ENCODE data around the gene RUFY4.
"Not testable (repeated sequence)": the region's sequence is repeated elsewhere in the genome, so short reads cannot be mapped to it uniquely, and the experiment has no call there.

The RUFY4 gene

GRCh38 chr2:218086478-218086877 is 17.4 kb downstream of the RUFY4 start:
- DNase-seq (ENCODE audit: low read depth in 2 of 2), result no peak

DNA sequence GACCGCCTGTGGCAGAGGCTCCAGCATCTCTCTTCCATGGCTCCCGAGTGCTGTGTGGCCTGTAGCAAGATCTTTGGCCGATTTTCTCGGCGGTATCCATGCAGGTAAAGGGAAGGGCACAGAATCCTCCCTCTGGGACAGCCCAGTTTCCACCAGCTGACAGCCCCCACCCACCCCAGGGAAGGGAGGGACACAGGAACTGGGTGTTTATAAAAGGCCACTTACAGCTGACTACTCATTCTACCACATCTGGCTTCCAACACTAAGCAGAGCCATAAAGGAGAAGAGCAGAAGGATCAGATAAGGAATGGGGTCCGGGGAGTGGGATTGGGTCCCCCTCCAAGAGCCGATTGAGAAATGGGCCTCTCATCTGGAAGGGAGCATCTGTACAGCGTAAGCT is 20.2 kb downstream of the RUFY4 start:
- no peak for DNase-seq (ENCODE audit: low read depth in 2 of 2)

- no peak for DNase-seq (ENCODE audit: low read depth in 2 of 2)
Measured at GRCh38 chr2:218091746-218092145, 22.7 kb downstream of the RUFY4 start.

DNA sequence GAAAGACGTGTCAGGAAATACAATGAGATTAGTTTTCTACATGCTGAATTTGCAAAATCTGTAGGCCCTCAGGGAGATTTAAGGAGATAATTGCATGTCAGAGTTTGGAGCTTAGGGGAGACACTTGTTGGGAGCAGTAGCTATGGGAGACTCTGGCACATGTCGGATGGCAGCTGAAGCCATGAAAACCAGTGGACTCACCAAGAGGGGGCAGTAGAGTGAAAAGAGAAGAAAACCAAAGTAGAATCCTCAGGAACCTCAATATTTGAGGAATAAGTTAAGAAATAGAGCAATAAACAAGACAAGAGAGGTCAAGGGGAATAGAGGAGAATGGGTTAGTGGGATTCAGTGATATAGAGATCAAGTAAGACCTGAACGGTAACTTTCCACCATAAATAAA is 24.8 kb downstream of the RUFY4 start:
- DNase-seq (ENCODE audit: low read depth in 2 of 2), result no peak

DNA sequence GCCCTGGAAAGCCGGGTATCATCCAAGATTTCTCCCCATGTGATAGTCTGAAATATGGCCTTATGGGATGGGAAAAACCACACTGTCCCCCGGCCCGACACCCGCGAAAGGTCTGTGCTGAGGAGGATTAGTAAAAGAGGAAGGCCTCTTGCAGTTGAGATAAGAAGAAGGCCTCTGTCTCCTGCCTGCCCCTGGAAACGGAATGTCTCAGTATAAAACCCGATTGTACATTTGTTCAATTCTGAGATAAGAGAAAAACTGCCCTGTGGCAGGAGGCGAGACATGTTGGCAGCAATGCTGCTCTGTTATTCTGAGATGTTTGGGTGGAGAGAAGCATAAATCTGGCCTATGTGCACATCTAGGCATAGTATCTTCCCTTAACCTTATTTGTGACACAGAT is 26.8 kb downstream of the RUFY4 start:
- no peak for DNase-seq (ENCODE audit: low read depth in 2 of 2)

DNA sequence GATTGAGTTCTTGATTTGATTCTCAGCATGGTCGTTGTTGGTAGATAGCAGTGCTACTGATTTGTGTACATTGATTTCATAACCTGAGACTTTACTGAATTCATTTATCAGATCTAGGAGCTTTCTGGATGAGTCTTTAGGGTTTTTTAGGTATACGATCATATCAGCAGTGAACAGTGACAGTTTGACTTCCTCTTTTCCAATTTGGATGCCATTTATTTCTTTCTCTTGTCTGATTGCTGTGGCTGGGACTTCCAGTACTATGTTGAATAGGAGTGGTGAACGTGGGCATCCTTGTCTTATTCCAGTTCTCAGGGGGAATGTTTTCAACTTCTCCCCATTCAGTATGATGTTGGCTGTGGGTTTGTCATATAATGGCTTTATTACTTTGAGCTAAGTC is 28.9 kb downstream of the RUFY4 start:
- no peak for DNase-seq (ENCODE audit: low read depth in 2 of 2)

- DNase-seq (ENCODE audit: low read depth in 2 of 2), result not testable (repeated sequence)
Measured at GRCh38 chr2:218108834-218109233, 39.8 kb downstream of the RUFY4 start.

DNA sequence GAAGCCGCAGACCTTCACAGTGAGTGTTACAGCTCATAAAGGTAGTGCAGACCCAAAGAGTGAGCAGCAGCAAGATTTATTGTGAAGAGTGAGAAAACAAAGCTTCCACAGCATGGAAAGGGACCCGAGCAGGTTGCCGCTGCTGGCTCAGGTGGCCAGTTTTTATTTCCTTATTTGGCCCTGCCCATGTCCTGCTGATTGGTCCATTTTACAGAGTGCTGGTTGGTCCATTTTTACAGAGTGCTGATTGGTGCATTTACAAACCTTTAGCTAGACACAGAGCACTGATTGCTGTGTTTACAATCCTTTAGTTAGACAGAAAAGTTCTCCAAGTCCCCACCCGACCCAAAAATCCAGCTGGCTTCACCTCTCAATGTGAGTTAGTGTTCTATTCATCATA is 52.7 kb downstream of the RUFY4 start:
- DNase-seq (ENCODE audit: low read depth in 2 of 2), result not testable (repeated sequence)

DNA sequence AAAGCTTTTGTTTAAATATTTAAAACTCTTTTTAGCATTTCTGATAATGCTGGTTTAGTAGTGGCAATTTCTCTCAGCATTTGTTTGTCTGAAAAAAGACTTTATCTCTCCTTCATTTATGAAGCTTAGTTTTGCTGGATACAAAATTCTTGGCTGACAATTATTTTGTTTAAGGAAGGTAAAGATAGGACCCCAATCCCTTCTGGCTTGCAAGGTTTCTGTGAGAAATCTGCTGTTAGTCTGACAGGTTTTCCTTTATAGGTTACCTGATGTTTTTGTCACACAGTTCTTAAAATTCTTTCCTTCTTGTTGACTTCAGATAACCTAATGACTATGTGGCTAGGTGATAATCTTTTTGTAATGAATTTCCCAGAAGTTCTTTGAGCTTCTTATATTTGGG is 53.2 kb downstream of the RUFY4 start:
- DNase-seq (ENCODE audit: low read depth in 2 of 2), result not testable (repeated sequence)

- no peak for DNase-seq (ENCODE audit: low read depth in 2 of 2)
Measured at GRCh38 chr2:218123986-218124385, 54.9 kb downstream of the RUFY4 start.

- no peak for DNase-seq (ENCODE audit: low read depth in 2 of 2)
Measured at GRCh38 chr2:218125095-218125494, 56.0 kb downstream of the RUFY4 start.

- DNase-seq (ENCODE audit: low read depth in 2 of 2), result no peak
Measured at GRCh38 chr2:218125626-218126080, 56.6 kb downstream of the RUFY4 start, which contains the start of gene CXCR2. CXCR2 (plus strand) TSS chr2:218126028; CDS start chr2:218134802, 8,774 bp downstream.

DNA sequence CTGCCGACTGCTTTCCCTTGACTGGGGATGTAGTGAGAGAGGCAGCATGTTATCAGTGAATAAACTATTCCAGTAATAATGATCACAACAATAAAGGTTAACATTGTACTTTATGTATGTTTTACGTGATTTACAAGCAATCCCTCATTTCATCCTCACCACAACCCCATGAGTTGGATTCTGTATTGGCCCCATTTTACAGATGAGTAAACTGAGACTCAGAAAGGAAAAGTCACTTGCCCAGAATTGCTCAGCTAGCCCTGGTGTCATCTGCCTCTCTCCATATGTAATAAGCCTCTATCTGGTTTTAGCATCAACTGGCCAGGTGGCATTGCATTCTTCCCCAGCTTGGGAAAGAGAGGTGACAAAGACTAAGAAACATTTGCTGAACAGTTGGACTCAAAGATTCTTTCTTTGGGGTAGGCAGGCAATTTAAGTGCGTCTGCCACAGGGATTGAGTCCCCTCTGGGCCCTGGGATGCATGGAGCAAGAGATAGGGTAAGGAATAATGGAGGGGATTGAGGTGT is 58.9 kb downstream of the RUFY4 start:
- DNase-seq (ENCODE audit: low read depth in 2 of 2), result no peak

- DNase-seq (ENCODE audit: low read depth in 2 of 2), result no peak
Measured at GRCh38 chr2:218128781-218129457, 59.9 kb downstream of the RUFY4 start.

- no peak for DNase-seq (ENCODE audit: low read depth in 2 of 2)
Measured at GRCh38 chr2:218129458-218130135, 60.5 kb downstream of the RUFY4 start.

DNA sequence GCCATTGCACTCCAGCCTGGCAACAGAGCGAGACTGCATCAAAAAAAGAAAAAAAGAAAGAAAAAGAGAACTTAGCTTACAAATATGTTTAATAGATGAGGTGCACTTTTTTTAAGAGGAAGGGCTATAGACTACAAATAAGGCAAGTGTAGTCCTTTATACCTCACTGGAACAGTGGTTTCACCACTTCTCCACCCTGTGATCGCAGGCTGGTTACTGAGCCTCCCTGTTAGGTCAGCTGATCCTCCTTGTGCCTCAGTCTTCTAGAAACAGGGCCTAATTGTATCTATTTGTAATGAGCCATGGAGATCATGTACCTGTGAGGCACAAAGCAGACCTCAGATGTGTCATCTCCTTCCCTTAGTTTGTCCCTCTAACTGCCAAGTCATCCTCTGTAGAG is 61.3 kb downstream of the RUFY4 start:
- DNase-seq (ENCODE audit: low read depth in 2 of 2), result no peak

DNA sequence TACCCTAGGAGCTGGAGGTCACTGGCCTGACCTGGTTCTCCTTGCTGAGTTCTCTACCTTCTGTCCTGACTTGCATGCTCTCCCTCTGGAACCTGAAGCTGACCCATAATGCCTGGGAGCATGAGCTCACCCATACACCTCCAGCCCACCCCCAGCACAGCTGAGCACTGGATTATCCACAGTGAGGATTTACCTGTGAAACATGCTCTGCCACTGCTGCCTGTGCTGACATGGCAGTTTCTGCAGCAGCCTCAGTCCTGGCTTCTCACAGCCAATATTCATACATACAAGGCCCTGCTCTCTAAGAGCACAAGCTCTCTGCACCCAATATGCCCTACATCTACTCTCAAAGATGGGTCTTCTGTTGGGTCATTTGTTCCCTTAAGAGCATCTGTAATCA is 61.8 kb downstream of the RUFY4 start:
- DNase-seq (ENCODE audit: low read depth in 2 of 2), result no peak

GRCh38 chr2:218137514-218137913 is 68.5 kb downstream of the RUFY4 start:
- no peak for DNase-seq (ENCODE audit: low read depth in 2 of 2)

DNA sequence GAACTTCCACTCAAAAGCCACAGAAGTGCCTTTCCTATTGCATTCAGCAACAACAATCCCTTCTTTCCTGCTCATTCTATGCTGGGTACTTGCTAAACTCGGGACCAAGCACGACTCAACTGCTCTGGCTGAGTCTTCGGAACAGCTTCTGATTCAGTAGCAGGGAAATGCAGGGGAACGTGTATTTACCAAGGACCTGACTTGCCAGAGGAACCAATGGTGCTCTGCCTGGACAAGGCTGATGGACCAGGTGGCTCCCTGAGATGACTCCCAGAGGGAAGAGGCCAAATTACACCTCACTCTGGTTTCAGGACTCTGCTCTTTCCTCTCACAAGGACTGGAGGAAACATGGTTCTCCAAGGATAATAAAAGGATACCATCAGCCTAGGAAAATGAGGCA is 69.0 kb downstream of the RUFY4 start:
- DNase-seq (ENCODE audit: low read depth in 2 of 2), result no peak

Data from stimulated activated CD4-positive, alpha-beta T cell treated with anti-CD3 and anti-CD28 coated beads, Interleukin-1b, Interleukin-23, amount 100 ng/mL, for 4 hours (primary cell).